B cell (primary cell): ENCODE results near the gene ARMH3. TPM values are rescaled to one million over a fixed set of nuclear protein-coding genes. Genes with fewer than 3 reads are reported as not detected.

Experiments used
- ATAC-seq: fragments of 200-7000 bp; cut with Tn5 transposase; one replicate; pipeline ENCODE4 v1.10.0; 2021; ENCODE audit warnings: low read depth, mild to moderate bottlenecking, moderate number of reproducible peaks, moderate library complexity
- CTCF ChIA-PET: fragments of 350-600 bp; sonication (Branson Sonifier 250); formaldehyde crosslinking; loops from one replicate; lab custom pipeline; 2021; ENCODE audit warnings: antibody characterized with exemption, inconsistent platforms; lab: Charles Lee
- POLR2A ChIA-PET: fragments of 350-600 bp; sonication (Branson Sonifier 250); formaldehyde crosslinking; loops from one replicate; lab custom pipeline; 2021; ENCODE audit warnings: antibody characterized with exemption; lab: Charles Lee
- DNase-seq: peaks from one replicate; pipeline ENCODE4 v3.0.0; 2013
- H2AFZ ChIP-seq: 2 replicates; pipeline ENCODE4 v1.6.1; 2012; ENCODE audit warnings: mild to moderate bottlenecking, low read depth, low read length; ENCODE audit not compliant: insufficient read depth, poor library complexity, severe bottlenecking
- H3K27ac ChIP-seq, 2 donors: 1 replicate in 1 of 2; 2 replicates in 1 of 2; pipeline ENCODE4 v1.5.1; 2012 to 2013; ENCODE audit warnings: low read length in 2 of 2, mild to moderate bottlenecking in 2 of 2, moderate library complexity in 1 of 2
- H3K27me3 ChIP-seq, 4 experiments: fragments of 200-600 bp in 1 of 4; sonication (generic) in 1 of 4; replicated peaks in 1 of 4; 1 replicate in 2 of 4; 2 replicates in 2 of 4; pipeline versions ENCODE4 v1.6.1 to v1.7.0; 2013 to 2016; ENCODE audit warnings: low read length in 3 of 4, mild to moderate bottlenecking in 2 of 4, mixed read lengths in 1 of 4, moderate library complexity in 1 of 4; ENCODE audit not compliant: insufficient read depth in 4 of 4, control insufficient read depth in 3 of 4; ENCODE audit errors: control extremely low read depth in 1 of 4
- H3K36me3 ChIP-seq, 2 experiments: replicated peaks in 1 of 2; 1 replicate in 1 of 2; 2 replicates in 1 of 2; pipeline versions ENCODE4 v1.6.1 to v1.7.1; 2013; ENCODE audit warnings: low read length in 1 of 2; ENCODE audit not compliant: insufficient read depth in 2 of 2, control insufficient read depth in 1 of 2; ENCODE audit errors: control extremely low read depth in 1 of 2, extremely low read depth in 1 of 2
- H3K4me1 ChIP-seq, 2 donors: fragments of 200-600 bp in 1 of 2; sonication (generic) in 1 of 2; 1 replicate in 1 of 2; 2 replicates in 1 of 2; pipeline versions ENCODE4 v1.5.1 to v1.6.1; 2013 to 2017; ENCODE audit warnings: low read length in 2 of 2; ENCODE audit not compliant: control insufficient read depth in 2 of 2, insufficient read depth in 2 of 2
- H3K4me2 ChIP-seq: replicated peaks from 2 replicates; pipeline ENCODE3; 2012; ENCODE audit warnings: mild to moderate bottlenecking, low read depth, low read length; ENCODE audit not compliant: poor library complexity, severe bottlenecking
- H3K4me3 ChIP-seq, 5 experiments: fragments of 200-600 bp in 1 of 5; sonication (generic) in 1 of 5; 1 replicate in 3 of 5; 2 replicates in 2 of 5; pipeline versions ENCODE4 v1.5.1 to v1.7.0; 2011 to 2016; ENCODE audit warnings: low read length in 4 of 5, mild to moderate bottlenecking in 4 of 5, low read depth in 2 of 5, control low read depth in 1 of 5, moderate library complexity in 1 of 5; ENCODE audit not compliant: insufficient read depth in 1 of 5; ENCODE audit errors: control extremely low read depth in 1 of 5, extremely low read depth in 1 of 5
- H3K79me2 ChIP-seq: fragments of 200-600 bp; sonication (generic); one replicate; pipeline ENCODE4 v1.6.0; 2016; ENCODE audit warnings: low read length; ENCODE audit not compliant: control insufficient read depth, insufficient read depth
- H3K9ac ChIP-seq: fragments of 200-600 bp; sonication (generic); 2 replicates; pipeline ENCODE4 v1.6.1; 2017; ENCODE audit warnings: mild to moderate bottlenecking, low read length, moderate library complexity
- H3K9me3 ChIP-seq, 3 donors: one replicate each; pipeline versions ENCODE4 v1.6.1 to v1.7.1; 2013; ENCODE audit warnings: low read length in 2 of 3; ENCODE audit not compliant: control insufficient read depth in 2 of 3, insufficient read depth in 1 of 3; ENCODE audit errors: control extremely low read depth in 1 of 3
- H4K20me1 ChIP-seq: 2 replicates; pipeline ENCODE4 v1.6.0; 2012; ENCODE audit warnings: mild to moderate bottlenecking, low read length; ENCODE audit not compliant: insufficient read depth, control insufficient read depth, poor library complexity, severe bottlenecking
- H3K27ac Mint-ChIP-seq: one replicate; pipeline ENCODE4 v1.8.0; 2021; ENCODE audit warnings: mixed read lengths
- H3K27me3 Mint-ChIP-seq: one replicate; pipeline ENCODE4 v1.8.0; 2021; ENCODE audit warnings: mixed read lengths
- H3K4me1 Mint-ChIP-seq: one replicate; pipeline ENCODE4 v1.8.0; 2021; ENCODE audit warnings: mixed read lengths
- H3K4me3 Mint-ChIP-seq: one replicate; pipeline ENCODE4 v1.8.0; 2021; ENCODE audit warnings: mixed read lengths
- H3K9me3 Mint-ChIP-seq: one replicate; pipeline ENCODE4 v1.8.0; 2022; ENCODE audit warnings: mixed read lengths; ENCODE audit not compliant: insufficient read depth
- EZH2 ChIP-seq: IDR thresholded peaks from 2 replicates; pipeline ENCODE4 v1.6.1; 2012; ENCODE audit warnings: borderline replicate concordance, low read depth, mild to moderate bottlenecking, moderate library complexity, low read length; ENCODE audit not compliant: insufficient read depth, poor library complexity, severe bottlenecking
- WGBS: methylation state at CpG from one replicate; pipeline ENCODE4 v1.1.5; 2013; ENCODE audit warnings: missing lambda C conversion rate; ENCODE audit not compliant: insufficient coverage; 5-methylcytosine and 5-hydroxymethylcytosine counted together
- intact Hi-C: fragments of 100-400 bp; cut with micrococcal nuclease; formaldehyde crosslinking; loops from one replicate; pipeline ENCODE4 v1.10.0; 2022
- polyA plus RNA-seq: library from polyadenylated mRNA; depleted of rRNA; stranded (reverse); fragments of >200 nt; gene quantifications from 2 replicates; pipeline ENCODE4 v1.2.3, GENCODE V29; 2012
- total RNA-seq, 2 donors: library from RNA; stranded (reverse); fragments of 120-200 nt in 1 of 2; gene quantifications; 1 replicate in 1 of 2; 2 replicates in 1 of 2; pipeline versions ENCODE4 v1.2.3 to v1.2.4, GENCODE V29; 2013 to 2022
- TF ChIP-seq, protein P1 (sequence below): fragments of 200-600 bp; IDR thresholded peaks from one replicate; pipeline ENCODE4 v1.8.0; 2022; ENCODE audit warnings: antibody characterized with exemption, mild to moderate bottlenecking

Gene ARMH3
- total and polyA plus RNA-seq, 2 donors (not counting 1 experiment from before 2014, with no cell fraction given), result 33.4 to 40.7 TPM

DNA sequence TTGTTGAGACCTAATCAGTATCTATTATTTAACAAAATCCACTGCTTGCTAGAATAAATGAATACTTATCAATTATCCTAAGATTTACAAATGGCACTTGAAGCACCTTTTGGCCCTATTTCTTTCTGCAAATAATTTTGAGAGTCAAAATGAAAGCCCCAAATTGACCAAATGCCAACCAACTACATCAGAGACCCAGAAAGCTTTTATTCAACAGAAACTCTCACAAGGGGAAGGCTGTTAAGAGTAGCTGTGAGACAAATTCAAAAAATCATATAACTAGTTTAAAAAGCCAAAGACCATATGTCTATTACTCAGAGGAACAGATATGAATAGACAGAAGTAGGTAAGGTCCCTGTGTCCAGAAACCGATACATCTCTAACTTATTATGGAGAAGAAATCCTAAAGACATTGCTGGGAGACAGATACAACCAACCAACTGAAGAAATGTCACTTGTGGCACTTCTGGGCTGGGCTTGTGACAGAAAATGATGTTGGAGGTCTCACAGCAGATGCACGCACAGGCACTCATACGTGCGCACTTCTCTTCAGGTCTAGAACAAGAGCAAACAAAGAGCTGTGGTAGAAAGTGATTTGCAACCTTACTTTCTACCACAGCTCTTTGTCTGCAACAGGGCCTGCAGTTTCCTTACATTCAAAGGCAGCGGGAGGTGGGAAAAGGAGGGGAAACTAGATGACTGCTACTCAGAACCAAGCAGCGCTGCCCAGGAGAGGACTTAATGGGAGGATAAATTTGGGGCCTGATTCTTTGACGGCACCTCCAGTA lies 153.7 kb downstream of the ARMH3 start:
- H3K36me3 ChIP-seq, result peaks cover 0 to 4% of the 10 kb centered on the region in 2 experiments
- intact Hi-C loops, result loop anchor here (2.0 to 5.0 kb wide), 4 partner anchors 35 to 155 kb away; partner anchors contain the start of gene ARMH3
- H3K27ac Mint-ChIP-seq, result peak overlapping the region; percentile 95
- WGBS, result 87% methylated on average over 5 of the region's 7 CpGs
- peaks cover 30% of the 10 kb centered on the region for H3K79me2 ChIP-seq
- H2AFZ ChIP-seq, result no peak overlapping the region
- no peaks in the 10 kb centered on the region for H3K9me3 Mint-ChIP-seq
- no peak overlapping the region for H3K9ac ChIP-seq
- peak overlapping the region; percentile 52 for H3K4me2 ChIP-seq
- H3K4me3 Mint-ChIP-seq, result peak overlapping the region; percentile 58
- ATAC-seq, result no peak
- peaks cover 71 to 78% of the 10 kb centered on the region in 2 donors for H3K4me1 ChIP-seq
- POLR2A ChIA-PET, result interaction anchor here (1.0 to 1.5 kb wide), 5 partner anchors 9 to 105 kb away, joined by 3 to 6 read pairs (median 3); no protein-coding TSS in a partner anchor
- H3K27ac ChIP-seq, result peak overlapping the region; percentile 50 to 69
- H3K27me3 ChIP-seq, result no peaks in the 10 kb centered on the region
- CTCF ChIA-PET, result interaction anchor here (0.6 to 30.4 kb wide), 15 partner anchors 10 to 171 kb away, joined by 3 to 986 read pairs (median 6); partner anchors contain the start of gene KCNIP2
- no peak for TF ChIP-seq EZH2
- TF ChIP-seq, protein P1, sequence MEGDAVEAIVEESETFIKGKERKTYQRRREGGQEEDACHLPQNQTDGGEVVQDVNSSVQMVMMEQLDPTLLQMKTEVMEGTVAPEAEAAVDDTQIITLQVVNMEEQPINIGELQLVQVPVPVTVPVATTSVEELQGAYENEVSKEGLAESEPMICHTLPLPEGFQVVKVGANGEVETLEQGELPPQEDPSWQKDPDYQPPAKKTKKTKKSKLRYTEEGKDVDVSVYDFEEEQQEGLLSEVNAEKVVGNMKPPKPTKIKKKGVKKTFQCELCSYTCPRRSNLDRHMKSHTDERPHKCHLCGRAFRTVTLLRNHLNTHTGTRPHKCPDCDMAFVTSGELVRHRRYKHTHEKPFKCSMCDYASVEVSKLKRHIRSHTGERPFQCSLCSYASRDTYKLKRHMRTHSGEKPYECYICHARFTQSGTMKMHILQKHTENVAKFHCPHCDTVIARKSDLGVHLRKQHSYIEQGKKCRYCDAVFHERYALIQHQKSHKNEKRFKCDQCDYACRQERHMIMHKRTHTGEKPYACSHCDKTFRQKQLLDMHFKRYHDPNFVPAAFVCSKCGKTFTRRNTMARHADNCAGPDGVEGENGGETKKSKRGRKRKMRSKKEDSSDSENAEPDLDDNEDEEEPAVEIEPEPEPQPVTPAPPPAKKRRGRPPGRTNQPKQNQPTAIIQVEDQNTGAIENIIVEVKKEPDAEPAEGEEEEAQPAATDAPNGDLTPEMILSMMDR, result no peak
- no peaks in the 10 kb centered on the region for H4K20me1 ChIP-seq
- no peak for DNase-seq
- H3K27me3 Mint-ChIP-seq, result no peaks in the 10 kb centered on the region
- no peaks in the 10 kb centered on the region for H3K9me3 ChIP-seq
- H3K4me3 ChIP-seq, result no peak overlapping the region
- H3K4me1 Mint-ChIP-seq, result peaks cover 80% of the 10 kb centered on the region

DNA sequence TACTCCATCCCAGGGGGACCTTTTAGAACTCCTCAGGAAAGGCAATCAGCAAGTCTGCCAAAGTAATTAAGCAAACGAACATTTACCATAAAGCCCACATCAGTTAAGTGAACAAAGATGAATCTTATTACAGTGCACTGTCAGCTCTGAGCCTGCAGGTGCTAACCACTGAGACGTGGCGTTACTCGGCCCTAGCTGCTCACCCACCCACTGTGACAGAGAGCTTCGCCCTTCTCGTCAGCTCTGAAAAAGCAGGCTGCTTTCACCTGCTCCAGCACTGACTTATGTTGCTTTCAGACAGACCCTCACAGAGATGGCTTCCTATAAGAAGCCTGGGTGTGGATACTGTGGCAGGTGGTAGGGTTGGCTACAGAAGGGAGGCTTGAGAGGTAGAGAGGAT lies 154.6 kb downstream of the ARMH3 start:
- H3K79me2 ChIP-seq, result peaks cover 25% of the 10 kb centered on the region
- Mint-ChIP-seq H3K9me3 (no peaks in the 10 kb centered on the region), H3K27ac (peak overlapping the region; percentile 95), H3K4me1 (peaks cover 83% of the 10 kb centered on the region), H3K27me3 (no peaks in the 10 kb centered on the region), H3K4me3 (peak overlapping the region; percentile 75)
- POLR2A ChIA-PET, result interaction anchor here (0.6 to 1.5 kb wide), 6 partner anchors 8 to 68 kb away, joined by 3 to 6 read pairs (median 4); partner anchors contain the start of gene KCNIP2
- H3K27me3 ChIP-seq, result no peaks in the 10 kb centered on the region
- CTCF ChIA-PET, result interaction anchor here (0.6 to 30.4 kb wide), 15 partner anchors 9 to 172 kb away, joined by 3 to 986 read pairs (median 6); partner anchors contain the start of gene KCNIP2
- no peaks in the 10 kb centered on the region for H4K20me1 ChIP-seq
- H3K9me3 ChIP-seq, result no peaks in the 10 kb centered on the region
- 0% methylated on average over 5 of the region's 6 CpGs for WGBS
- peaks cover 0 to 4% of the 10 kb centered on the region in 2 experiments for H3K36me3 ChIP-seq
- peaks cover 71 to 80% of the 10 kb centered on the region in 2 donors for H3K4me1 ChIP-seq
- ATAC-seq, result peak; percentile 78
- intact Hi-C loops, result loop anchor here (1.0 to 5.0 kb wide), 5 partner anchors 11 to 156 kb away; partner anchors contain the start of gene ARMH3
- peak; percentile 78 for DNase-seq
- TF ChIP-seq, protein P1, result peak; percentile 52
- TF ChIP-seq EZH2, result no peak
- peak overlapping the region; percentile 50 to 69 for H3K27ac ChIP-seq
- peak overlapping the region; percentile 3 for H3K9ac ChIP-seq
- H3K4me3 ChIP-seq, result peak overlapping the region in 1 of 5 experiments; percentile 5
- H3K4me2 ChIP-seq, result peak overlapping the region; percentile 52
- peak overlapping the region; percentile 48 for H2AFZ ChIP-seq
